NCI-H2196 treated with DMSO at 0.1 percent for 48 hours (cell line): ENCODE data around the gene SAFB.
"Not testable (repeated sequence)": the region's sequence is repeated elsewhere in the genome, so short reads cannot be mapped to it uniquely, and the experiment has no call there.

Experiments used
- DNase-seq: peaks from one replicate; lab custom pipeline; 2025; ENCODE audit not compliant: unreplicated experiment; lab: John Stamatoyannopoulos, UW

Gene SAFB

GRCh38 chr19:5696196-5697021 is 73.5 kb downstream of the SAFB start:
- DNase-seq: no peak

- DNase-seq: no peak
Measured at GRCh38 chr19:5697022-5697889, 74.4 kb downstream of the SAFB start.

- no peak for DNase-seq
Measured at GRCh38 chr19:5697890-5698634, 75.2 kb downstream of the SAFB start.

GRCh38 chr19:5698635-5699422 is 75.9 kb downstream of the SAFB start:
- no peak for DNase-seq

- DNase-seq: no peak
Measured at GRCh38 chr19:5700455-5701092, 77.7 kb downstream of the SAFB start.

GRCh38 chr19:5702053-5702410 is 79.1 kb downstream of the SAFB start:
- not testable (repeated sequence) for DNase-seq

- no peak for DNase-seq
Measured at GRCh38 chr19:5703819-5704818, 81.2 kb downstream of the SAFB start.

- DNase-seq: no peak
Measured at GRCh38 chr19:5705552-5705951, 82.7 kb downstream of the SAFB start.

- DNase-seq: no peak
Measured at GRCh38 chr19:5706876-5707573, 84.1 kb downstream of the SAFB start.

GRCh38 chr19:5707576-5708575 is 85.0 kb downstream of the SAFB start:
- DNase-seq: no peak

- DNase-seq: no peak
Measured at GRCh38 chr19:5711025-5711424, 88.1 kb downstream of the SAFB start.

GRCh38 chr19:5711713-5712161 is 88.9 kb downstream of the SAFB start:
- DNase-seq: no peak

GRCh38 chr19:5713228-5713627 is 90.3 kb downstream of the SAFB start:
- no peak for DNase-seq

- no peak for DNase-seq
Measured at GRCh38 chr19:5714816-5715215, 91.9 kb downstream of the SAFB start.

- no peak for DNase-seq
Measured at GRCh38 chr19:5717215-5717935, 94.5 kb downstream of the SAFB start.
